NCI-H2171 treated with DMSO at 0.1 percent for 48 hours (cell line): Measurements from ENCODE around the gene KANK4.
"Not testable (repeated sequence)": the region's sequence is repeated elsewhere in the genome, so short reads cannot be mapped to it uniquely, and the experiment has no call there.

Source experiments
- DNase-seq: peaks from one replicate; lab custom pipeline; 2025; lab: John Stamatoyannopoulos, UW

Gene KANK4

DNA sequence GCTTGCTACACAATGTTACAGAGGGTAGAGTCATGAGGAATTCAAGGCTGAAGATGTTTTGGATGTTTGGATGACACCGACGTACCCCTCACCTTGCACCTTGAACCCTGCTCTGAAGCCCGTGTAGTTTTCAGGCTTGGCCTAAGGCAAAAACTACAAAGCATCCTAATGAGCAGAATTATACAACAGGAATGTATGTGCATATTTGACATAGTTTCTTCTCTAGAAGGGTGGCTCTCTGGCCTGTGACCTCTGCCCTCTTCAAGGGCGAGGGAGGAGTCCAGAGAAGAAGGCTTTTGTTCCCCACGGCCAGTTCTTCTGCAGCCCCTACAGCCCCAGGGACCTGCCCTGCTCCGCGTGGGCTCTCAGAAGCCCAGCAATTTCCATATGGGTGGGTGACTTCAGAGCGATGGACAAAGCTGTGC is 81.3 kb downstream of the KANK4 start:
- no peak for DNase-seq

DNA sequence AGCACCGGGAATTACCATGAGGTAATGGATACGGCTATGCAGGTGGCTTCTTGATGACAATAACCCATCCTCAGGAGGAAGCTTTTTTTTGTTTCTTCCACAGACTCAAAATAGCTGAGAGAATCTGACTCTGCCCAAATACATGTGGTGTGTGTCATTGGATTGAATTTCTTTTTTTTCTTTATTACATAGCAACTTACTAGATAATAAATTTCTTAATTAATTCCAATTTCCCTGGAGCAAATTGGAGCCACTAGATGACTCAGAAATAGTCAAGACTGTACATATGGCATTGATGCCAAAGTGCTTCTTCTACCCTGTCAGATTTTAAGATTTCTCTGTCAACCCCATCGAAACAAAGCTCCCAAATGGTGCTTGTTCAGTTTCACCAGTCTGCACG is 81.9 kb downstream of the KANK4 start:
- DNase-seq: peak; percentile 74

DNA sequence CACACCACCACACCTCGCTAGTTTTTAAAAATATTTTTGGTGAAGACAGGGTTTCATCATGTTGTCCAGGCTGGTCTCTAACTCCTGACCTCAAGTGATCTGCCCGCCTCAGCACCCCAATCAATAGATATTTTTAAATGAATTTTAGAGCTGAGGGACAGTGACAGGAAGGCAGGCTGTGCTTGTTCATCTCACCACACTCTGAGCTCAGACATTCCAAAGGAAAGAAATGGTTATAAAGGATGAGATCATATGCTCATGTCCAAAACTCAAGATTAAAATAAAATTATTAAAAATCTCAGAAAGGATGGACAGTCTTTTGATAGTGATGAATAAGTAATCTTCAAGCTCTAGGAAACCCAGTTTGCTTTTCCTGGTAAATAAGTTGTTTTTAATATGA is 83.7 kb downstream of the KANK4 start:
- DNase-seq: no peak

DNA sequence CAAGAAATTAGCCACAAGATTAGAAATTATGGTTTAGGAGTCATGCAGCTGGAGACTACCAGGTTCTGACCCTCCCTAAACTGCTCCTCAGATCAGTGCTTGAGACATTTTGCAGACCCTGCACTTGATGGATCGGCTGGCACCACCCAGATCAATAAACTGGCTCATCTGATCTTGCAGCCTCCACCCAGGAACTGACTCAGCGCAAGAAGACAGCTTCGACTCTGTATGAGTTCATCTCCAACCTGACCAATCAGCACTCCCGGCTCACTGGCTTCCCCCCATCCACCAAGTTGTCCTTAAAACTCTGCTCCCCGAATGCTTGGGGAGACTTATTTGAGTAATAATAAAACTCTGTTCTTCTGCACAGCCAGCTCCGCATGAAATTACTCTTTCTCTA is 84.5 kb downstream of the KANK4 start:
- DNase-seq: no peak

DNA sequence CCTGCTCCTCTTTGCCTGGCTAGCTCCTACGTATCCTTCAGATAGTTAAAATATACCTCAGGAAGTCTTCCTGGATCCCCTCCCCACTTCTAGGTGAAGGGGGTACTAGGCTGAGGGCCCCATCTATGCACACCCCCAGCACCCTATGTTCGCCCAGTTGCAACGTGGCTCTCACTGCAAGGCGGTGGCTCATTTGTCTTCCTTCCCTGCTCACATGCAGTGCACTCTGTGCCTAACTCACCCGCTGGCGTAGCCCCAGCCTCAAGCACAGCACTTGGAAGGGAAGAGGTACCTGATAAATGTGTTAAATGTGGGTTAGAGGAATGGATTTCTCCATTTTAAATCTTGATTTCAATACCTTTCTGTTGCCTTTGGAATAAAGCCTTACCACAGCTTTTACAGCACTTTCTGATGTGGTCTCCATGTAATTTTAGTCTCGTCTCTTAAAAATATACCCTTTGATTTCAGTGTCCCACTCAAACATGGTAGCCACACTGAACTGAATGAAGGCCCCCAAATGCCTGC is 85.2 kb downstream of the KANK4 start:
- no peak for DNase-seq

DNA sequence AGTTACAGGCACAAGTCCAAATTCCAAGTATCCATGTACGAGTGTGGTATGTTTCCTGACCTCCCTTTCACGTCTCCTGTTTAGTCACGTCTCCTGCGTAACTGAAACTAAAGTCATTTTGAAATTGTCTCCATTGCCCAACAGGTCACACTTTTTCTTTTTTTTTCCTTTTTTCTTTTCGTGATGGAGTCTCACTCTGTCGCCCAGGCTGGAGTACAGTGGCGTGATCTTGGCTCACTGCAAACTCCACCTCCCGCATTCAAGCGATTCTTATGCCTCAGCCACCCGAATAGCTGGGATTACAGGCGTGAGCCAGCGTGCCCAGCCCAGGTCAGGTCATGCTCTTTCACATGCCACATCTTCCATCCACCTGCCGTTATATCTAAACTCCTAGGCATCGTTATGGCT is 86.4 kb downstream of the KANK4 start:
- no peak for DNase-seq

DNA sequence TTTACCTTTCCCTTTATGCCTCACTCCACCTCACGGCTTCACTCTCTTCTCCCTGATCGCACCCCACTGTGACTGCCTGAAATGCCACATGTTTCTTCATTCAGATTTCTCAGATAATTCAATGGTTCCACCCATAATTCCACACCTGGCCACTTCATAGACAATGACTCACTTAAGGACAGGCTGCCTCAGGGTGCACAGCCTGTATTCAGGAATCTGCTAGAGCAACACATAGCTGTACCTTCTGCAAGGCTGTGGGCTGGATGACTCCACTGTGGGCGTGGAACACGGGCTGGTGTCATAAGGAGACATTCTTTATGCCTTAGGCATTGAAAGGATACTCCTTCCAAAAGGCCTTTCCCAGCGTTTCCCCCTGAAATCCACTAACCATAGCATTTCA is 88.5 kb downstream of the KANK4 start:
- DNase-seq: peak; percentile 23

DNA sequence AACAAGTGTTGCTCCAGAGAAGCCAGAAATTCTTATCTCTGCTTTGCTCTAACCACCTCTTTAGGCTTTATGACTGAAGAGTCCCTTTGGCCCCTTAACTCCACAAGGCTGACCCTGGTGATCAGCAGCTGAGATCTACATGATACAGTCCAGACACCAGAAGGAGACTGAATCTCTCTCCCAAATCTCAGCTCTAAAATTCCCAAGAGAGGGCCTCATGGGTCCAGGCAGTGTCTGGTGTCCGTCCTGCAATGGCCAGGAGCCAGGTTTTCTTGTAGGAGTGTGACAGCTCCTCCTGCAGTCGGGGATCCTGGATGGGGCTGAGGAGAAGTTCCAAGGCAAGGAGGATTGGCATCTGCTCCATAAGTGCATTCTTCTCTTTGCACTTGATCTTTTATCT is 89.3 kb downstream of the KANK4 start:
- peak; percentile 47 for DNase-seq

DNA sequence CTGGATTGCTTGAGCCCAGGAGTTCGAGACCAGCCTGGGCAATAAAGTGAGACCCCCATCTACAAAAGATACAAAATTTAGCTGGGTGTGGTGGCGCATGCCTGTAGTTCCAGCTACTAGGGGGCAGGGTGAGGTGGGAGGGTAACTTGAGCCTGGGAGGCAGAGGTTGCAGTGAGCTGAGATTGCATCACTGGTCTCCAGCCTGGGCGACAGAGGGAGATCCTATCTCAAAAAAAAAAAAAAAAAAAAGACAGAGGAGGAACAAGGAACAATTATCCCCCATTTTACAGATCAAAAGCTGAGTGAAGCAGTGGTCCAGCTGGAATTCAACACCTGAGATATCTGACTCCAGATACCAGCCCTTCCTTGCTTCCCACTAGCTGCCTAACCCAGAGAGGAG is 89.8 kb downstream of the KANK4 start:
- peak; percentile 60 for DNase-seq

DNA sequence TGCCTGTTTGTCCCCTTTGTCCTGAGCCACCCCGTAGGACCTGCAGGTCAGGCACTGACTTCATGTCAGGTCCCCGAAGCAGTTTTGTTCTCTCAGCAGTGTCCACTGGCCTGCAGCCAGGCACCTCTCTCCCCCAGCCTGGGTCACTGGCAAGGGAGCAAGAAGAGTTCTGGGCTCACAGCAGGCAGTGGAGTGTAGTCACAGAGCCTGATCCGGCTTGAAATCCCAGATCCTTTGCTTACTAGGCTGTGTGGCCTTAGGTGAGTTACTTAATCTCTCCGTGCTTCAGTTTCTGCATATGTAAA is 90.4 kb downstream of the KANK4 start:
- DNase-seq: no peak

DNA sequence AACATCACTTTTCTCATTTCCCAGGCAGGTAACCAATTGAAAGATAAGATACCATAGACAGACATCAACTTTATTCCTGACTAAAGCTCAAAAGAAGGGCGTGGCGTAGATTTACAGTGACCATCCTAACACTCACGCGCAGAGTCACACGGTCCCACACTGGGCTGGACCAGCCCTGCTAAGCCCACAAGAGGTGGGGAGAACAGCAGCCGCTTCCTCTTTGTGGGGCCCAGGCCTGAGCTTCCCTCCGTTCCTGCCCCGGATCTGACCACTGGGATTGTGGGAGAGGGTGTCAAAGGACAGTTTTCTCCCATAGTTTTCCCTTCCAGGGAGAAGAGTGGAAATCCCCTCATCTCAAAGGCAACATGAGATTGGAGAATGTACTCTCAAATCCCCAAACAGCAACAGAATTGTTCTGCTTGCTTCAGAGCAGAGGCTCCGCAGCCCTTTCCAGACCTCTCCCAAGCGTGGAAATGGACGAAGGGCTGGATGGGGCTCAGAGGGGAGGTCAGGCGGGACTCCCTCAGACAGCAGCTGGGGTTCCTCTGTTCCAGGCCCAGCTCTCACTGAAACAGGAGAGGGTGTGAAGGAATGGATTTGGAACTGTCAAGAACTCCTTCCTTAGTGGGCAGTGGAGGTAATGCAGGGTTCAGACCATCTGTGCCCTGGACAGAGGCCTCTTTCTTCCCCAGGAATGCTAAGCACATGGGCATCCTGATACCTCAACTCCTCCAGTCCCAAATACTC is 90.9 kb downstream of the KANK4 start:
- no peak for DNase-seq

DNA sequence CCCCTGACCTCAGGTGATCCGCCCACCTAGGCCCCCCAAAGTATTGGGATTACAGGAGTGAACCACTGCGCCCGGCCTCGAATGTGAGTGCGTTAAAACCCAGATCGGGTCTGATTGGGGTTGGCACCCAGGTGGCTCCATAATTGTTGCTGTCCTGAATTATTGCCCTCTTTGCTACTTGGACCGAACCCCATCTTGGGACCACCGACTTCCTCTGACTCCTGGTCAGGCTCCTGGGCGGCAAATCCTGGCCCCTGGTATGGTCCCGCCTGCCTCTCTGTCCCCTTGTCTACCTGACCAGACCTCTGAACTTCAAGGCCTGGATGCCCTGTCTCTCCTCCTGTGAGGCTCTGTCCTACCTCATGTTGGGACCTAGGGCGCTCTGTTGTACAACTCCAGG is 91.7 kb downstream of the KANK4 start:
- DNase-seq: no peak

DNA sequence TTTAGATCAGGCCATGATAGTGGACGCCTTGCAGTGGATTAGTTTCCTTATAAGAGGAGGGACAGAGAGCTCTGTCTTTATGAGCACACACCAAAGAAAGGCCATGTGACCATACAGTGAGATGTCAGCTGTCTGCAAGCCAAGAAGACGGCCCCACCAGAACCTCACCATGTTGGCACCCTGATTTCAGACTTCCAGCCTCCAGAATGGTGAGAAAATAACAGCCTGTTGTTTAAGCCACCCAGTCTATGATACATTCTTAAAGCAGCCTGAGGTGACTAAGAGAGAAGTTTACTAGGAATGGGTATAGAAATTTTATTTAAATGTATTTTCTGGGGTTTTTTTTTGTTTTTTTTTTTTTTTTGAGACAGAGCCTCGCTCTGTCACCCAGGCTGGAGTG is 95.1 kb downstream of the KANK4 start:
- no peak for DNase-seq

DNA sequence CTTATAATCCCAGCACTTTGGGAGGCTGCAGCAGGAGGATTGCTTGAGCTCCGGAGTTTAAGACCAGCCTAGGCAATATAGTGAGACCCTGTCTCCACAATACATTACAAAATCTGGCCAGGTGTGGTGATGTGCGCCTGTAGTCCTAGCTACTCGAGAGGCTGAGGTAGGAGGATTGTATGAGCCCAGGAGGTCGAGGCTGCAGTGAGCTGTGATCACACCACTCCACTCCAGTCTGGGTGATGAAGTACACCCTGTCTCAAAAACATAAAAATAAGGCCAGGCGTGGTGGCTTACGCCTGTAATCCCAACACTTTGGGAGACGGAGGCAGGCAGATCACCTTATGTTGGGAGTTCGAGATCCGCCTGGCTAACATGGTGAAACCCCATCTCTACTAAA is 96.9 kb downstream of the KANK4 start:
- DNase-seq: no peak

DNA sequence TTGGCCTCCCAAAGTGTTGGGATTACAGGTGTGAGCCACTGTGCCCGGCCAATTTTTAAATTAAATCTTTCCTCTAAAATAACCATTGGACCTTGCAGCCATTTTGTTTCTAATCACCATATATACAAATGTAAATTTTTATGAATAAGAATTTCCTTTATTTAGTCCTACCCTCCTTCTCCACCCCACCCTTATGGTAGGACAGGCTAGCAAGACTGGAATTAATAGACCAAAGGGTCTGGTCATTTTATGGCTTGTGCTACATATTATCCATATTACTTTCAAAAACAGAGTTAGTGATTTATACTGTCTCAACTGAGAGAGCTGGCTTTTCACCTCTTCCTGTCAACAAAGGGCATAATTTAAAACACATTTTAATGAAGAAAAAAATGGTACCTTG is 98.1 kb downstream of the KANK4 start:
- DNase-seq: no peak

DNA sequence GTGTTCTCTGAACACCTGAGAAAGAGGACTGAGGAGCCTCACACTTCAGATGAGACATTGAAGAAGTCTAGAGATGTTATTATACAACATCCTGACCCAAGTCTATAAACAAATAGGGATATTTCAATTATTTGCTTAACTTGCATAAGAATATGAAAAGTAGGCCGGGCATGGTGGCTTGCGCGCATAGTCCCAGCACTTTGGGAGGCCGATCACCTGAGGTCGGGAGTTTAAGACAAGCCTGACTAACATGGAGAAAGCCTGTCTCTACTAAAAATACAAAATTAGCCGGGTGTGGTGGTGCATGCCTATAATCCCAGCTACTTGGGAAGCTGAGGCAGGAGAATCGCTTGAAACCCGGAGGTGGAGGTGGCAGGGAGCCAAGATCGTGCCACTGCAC is 98.8 kb downstream of the KANK4 start:
- DNase-seq: not testable (repeated sequence)

DNA sequence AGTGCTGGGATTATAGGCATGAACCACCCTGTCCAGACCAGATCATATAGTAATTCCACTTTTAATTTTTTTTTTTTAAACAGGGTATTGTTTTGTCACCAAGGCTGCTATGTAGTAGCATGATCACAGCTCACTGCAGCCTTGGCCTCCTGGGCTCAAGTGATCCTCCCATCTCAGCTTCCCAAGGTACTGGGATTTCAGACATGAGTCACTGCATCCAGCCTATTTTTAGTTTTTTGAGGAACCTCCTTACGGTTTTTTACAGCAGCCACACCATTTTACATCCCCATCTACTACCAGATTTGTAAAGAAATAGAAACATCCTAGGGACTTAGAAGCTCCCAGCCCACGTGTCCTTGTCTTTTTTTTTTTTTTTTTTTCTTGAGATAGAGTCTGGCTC is 100.6 kb downstream of the KANK4 start:
- no peak for DNase-seq

DNA sequence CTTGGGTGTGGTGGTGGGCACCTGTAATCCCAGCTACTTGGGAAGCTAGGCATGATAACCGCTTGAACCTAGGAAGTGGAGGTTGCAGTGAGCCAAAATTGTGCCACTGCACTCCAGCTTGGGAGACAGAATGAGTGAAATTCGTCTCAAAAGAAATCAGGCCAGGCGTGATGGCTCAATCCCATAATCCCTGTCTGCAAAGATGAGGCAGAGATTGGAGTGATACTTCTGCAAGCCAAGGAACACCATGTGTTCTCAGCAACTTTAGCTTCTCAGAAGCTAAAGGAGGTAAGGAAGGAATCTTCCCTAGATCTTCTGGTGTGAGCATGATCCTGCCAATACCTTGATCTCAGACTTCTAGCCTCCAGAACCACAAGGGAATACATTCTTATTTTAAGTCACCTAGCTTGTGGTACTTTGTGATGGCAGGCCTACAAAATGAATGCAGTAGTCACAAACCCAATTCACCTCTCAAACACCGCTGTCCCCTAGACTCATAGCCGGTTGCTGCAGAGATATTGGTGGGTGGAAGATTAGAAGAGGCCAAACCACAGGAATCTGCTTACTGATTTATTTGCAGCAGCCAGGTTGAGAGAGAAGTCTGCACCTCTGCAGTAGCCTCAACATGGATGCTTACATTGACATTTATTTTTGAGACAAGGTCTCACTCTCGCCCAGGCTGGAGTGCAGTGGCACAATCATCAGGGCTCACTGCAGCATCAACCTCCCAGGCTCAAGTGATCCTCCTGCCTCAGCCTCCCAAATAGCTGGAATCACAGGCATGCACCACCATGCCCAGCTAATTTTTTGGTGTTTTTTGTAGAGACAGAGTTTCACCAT is 105.9 kb downstream of the KANK4 start:
- no peak for DNase-seq

DNA sequence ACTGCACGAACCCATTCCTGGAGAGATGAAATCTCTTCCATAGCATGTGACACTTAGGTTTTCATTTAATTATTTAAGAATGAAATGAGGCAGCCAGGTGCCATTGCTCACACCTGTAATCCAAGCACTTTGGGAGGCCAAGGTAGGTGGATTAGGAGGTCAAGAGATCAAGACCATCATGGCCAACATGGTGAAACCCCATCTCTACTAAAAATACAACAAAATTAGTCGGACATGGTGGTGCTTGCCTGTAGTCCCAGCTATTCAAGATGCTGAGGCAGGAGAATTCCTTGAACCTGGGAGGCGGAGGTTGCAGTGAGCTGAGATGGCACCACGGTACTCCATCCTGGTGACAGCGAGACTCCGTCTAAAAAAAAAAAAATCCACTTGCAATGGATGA is 106.8 kb downstream of the KANK4 start:
- no peak for DNase-seq

DNA sequence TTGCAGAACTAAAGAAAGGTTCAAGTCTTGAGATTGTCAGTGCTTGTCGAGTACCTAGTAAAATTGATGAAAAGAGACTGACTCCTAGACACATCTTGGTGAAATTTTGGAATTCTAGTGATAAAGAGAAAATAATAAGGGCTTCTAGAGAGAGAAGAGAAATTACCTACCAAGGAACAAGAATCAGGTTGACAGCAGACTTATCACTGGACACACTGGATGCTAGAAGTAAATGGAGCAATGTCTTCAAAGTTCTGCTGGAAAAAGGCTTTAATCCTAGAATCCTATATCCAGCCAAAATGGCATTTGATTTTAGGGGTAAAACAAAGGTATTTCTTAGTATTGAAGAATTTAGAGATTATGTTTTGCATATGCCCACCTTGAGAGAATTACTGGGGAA is 108.3 kb downstream of the KANK4 start:
- peak; percentile 25 for DNase-seq

DNA sequence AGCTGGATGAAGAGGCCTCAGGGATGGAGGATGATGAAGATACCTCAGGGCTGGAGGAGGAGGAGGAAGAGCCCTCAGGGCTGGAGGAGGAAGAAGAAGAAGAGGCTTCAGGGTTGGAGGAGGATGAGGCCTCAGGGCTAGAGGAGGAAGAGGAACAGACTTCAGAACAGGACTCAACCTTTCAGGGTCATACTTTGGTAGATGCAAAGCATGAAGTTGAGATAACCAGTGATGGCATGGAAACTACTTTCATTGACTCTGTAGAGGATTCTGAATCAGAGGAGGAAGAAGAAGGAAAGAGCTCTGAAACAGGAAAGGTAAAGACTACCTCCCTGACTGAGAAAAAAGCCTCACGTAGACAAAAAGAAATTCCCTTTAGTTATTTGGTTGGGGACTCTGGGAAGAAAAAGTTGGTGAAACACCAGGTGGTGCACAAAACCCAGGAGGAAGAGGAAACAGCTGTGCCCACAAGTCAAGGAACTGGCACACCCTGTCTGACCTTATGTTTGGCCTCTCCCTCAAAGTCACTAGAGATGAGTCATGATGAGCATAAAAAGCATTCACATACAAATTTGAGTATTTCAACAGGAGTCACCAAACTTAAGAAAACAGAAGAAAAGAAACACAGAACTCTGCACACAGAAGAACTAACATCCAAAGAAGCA is 109.2 kb downstream of the KANK4 start:
- DNase-seq: peak; percentile 27

DNA sequence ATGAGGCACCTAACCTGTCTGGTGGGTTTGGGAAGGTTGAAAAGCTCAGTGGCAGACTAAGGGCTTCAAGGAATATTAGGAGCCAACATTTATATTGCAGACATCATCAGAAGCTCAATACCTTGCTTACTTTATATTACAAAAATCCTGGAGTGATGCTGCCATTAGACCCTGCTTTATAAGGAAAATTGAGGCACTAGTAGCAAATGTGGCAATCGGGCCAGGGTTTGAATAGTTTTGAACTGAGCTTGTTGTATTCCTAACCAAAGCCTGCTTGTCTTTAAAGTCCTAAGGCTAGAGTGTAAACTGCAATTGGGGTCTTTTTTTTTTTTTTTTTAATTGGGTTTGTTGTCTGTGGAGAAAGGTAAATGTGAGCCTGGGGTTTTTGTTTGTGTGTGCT is 110.3 kb downstream of the KANK4 start:
- no peak for DNase-seq

DNA sequence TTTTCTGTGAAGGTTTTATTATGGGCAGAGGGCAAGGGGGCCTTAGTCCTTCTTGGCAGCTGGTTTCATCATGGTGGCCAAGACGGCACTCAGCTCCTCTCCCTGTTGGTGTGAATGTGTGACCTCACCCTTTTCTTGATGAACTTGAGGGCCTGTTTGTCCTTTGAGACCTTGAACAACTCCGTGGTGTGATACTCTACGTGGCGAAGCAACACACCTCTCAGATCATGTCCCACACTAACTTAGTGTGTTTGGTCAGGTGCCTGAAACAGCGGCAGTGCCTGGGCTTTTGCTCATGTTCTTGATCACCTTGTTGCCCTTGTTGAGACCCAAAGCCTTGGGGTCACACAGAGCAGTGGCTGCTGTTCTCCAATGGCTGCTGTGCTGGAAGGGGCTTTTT is 111.1 kb downstream of the KANK4 start:
- no peak for DNase-seq
